H1 (cell line): ENCODE measurements around the gene SMO. TPM values are rescaled to one million over a fixed set of nuclear protein-coding genes. Genes with fewer than 3 reads are reported as not detected.

Experiments used
- CTCF ChIA-PET: fragments of 300-600 bp; sonication (Branson Sonifier 250); formaldehyde crosslinking; loops from one replicate; lab custom pipeline; 2021; ENCODE audit not compliant: partially characterized antibody; lab: Charles Lee
- POLR2A ChIA-PET: fragments of 300-600 bp; sonication (Branson Sonifier 250); formaldehyde crosslinking; loops from one replicate; lab custom pipeline; 2021; ENCODE audit warnings: inconsistent platforms; ENCODE audit not compliant: partially characterized antibody; lab: Charles Lee
- DNase-seq, 2 experiments: peaks; one replicate each; pipeline versions ENCODE4 v3.0.0 to v3.0.0-alpha.2; 2010 to 2022; ENCODE audit warnings: low spot score in 2 of 2, low read depth in 1 of 2, mixed read lengths in 1 of 2
- FAIRE-seq: peaks from 2 replicates; lab custom pipeline; 2011; peaks lifted over from hg19 to GRCh38; lab: Jason Lieb, UNC
- H2AFZ ChIP-seq: 2 replicates; pipeline ENCODE4 v1.8.1; 2012; ENCODE audit warnings: low read length, inconsistent platforms
- H2AK5ac ChIP-seq: 2 replicates; pipeline ENCODE4 v1.6.1; 2013; ENCODE audit warnings: low read depth, low read length
- H2BK120ac ChIP-seq: replicated peaks from 2 replicates; pipeline ENCODE3; 2013; ENCODE audit warnings: low read depth, low read length, inconsistent platforms
- H2BK12ac ChIP-seq: 2 replicates; pipeline ENCODE4 v1.6.1; 2013; ENCODE audit warnings: low read depth, low read length
- H2BK15ac ChIP-seq: 2 replicates; pipeline ENCODE4 v1.6.1; 2013; ENCODE audit warnings: low read length
- H2BK20ac ChIP-seq: 2 replicates; pipeline ENCODE4 v1.6.1; 2013; ENCODE audit warnings: low read length
- H2BK5ac ChIP-seq: 2 replicates; pipeline ENCODE4 v1.6.1; 2013; ENCODE audit warnings: low read depth, low read length
- H3K14ac ChIP-seq: 2 replicates; pipeline ENCODE4 v1.6.1; 2013; ENCODE audit warnings: inconsistent platforms; ENCODE audit not compliant: insufficient read length
- H3K18ac ChIP-seq: 2 replicates; pipeline ENCODE4 v1.6.1; 2013; ENCODE audit warnings: low read length; ENCODE audit errors: extremely low read depth
- H3K23ac ChIP-seq: 2 replicates; pipeline ENCODE4 v1.6.1; 2013; ENCODE audit warnings: inconsistent platforms; ENCODE audit not compliant: insufficient read length
- H3K23me2 ChIP-seq: 2 replicates; pipeline ENCODE4 v1.6.1; 2013; ENCODE audit warnings: low read depth, low read length
- H3K27ac ChIP-seq: 2 replicates; pipeline ENCODE4 v1.6.1; 2011; ENCODE audit warnings: low read depth, low read length, inconsistent platforms
- H3K27me3 ChIP-seq, 4 experiments: replicated peaks in 1 of 4; 1 replicate in 1 of 4; 2 replicates in 3 of 4; pipeline versions ENCODE4 v1.6.1 to v1.8.1; 2011 to 2013; ENCODE audit warnings: low read length in 3 of 4, mild to moderate bottlenecking in 3 of 4, inconsistent platforms in 2 of 4, mixed read lengths in 2 of 4, moderate library complexity in 1 of 4; ENCODE audit not compliant: control insufficient read depth in 3 of 4, insufficient read depth in 3 of 4; ENCODE audit errors: extremely low read depth in 1 of 4
- H3K36me3 ChIP-seq, 4 experiments: 2 replicates each; pipeline versions ENCODE4 v1.6.1 to v1.8.1; 2011 to 2013; ENCODE audit warnings: mild to moderate bottlenecking in 4 of 4, low read length in 3 of 4, moderate library complexity in 2 of 4, control low read depth in 1 of 4, inconsistent platforms in 1 of 4; ENCODE audit not compliant: insufficient read depth in 4 of 4, control insufficient read depth in 2 of 4
- H3K4ac ChIP-seq: replicated peaks from 2 replicates; pipeline ENCODE3; 2013; ENCODE audit warnings: low read length, low read depth, mixed read lengths, inconsistent platforms; ENCODE audit not compliant: insufficient read length
- H3K4me1 ChIP-seq, 4 experiments: replicated peaks in 1 of 4; 1 replicate in 1 of 4; 2 replicates in 3 of 4; pipeline versions ENCODE4 v1.6.1 to v1.8.1; 2011 to 2013; ENCODE audit warnings: low read length in 3 of 4, inconsistent platforms in 2 of 4, mixed read lengths in 1 of 4; ENCODE audit not compliant: insufficient read depth in 4 of 4, control insufficient read depth in 3 of 4
- H3K4me2 ChIP-seq, 2 experiments: 2 replicates each; pipeline versions ENCODE4 v1.6.1 to v1.8.1; 2011 to 2013; ENCODE audit warnings: low read depth in 2 of 2, low read length in 2 of 2, control low read depth in 1 of 2, inconsistent platforms in 1 of 2, mild to moderate bottlenecking in 1 of 2; ENCODE audit not compliant: insufficient read depth in 1 of 2
- H3K4me3 ChIP-seq, 4 experiments: fragments of 200-600, 300-600 bp in 1 of 4; sonication (generic), shearing (Covaris generic), sonication (Bioruptor Twin) in 1 of 4; 2 replicates each; pipeline versions ENCODE4 v1.5.1 to v1.8.1; 2011 to 2016; ENCODE audit warnings: low read length in 4 of 4, low read depth in 3 of 4, control low read depth in 2 of 4, inconsistent platforms in 2 of 4, mild to moderate bottlenecking in 2 of 4, mixed read lengths in 1 of 4, moderate library complexity in 1 of 4; ENCODE audit not compliant: insufficient read depth in 2 of 4; ENCODE audit errors: extremely low read depth in 1 of 4
- H3K56ac ChIP-seq: replicated peaks from 2 replicates; pipeline ENCODE3; 2013; ENCODE audit warnings: low read depth, mild to moderate bottlenecking, mixed read lengths, low read length, inconsistent platforms; ENCODE audit not compliant: insufficient read length
- H3K79me1 ChIP-seq: 2 replicates; pipeline ENCODE4 v1.6.1; 2013; ENCODE audit warnings: low read depth, low read length, control low read depth
- H3K79me2 ChIP-seq, 2 experiments: 2 replicates each; pipeline versions ENCODE4 v1.6.1 to v1.8.1; 2012 to 2013; ENCODE audit warnings: low read length in 2 of 2, mild to moderate bottlenecking in 2 of 2, inconsistent platforms in 1 of 2; ENCODE audit not compliant: insufficient read depth in 2 of 2, control insufficient read depth in 1 of 2
- H3K9ac ChIP-seq, 4 experiments: replicated peaks in 1 of 4; 1 replicate in 1 of 4; 2 replicates in 3 of 4; pipeline versions ENCODE4 v1.6.1 to v1.8.1; 2011 to 2013; ENCODE audit warnings: low read depth in 3 of 4, low read length in 3 of 4, control low read depth in 2 of 4, mild to moderate bottlenecking in 2 of 4, moderate library complexity in 2 of 4, inconsistent platforms in 1 of 4; ENCODE audit errors: extremely low read depth in 1 of 4
- H3K9me3 ChIP-seq, 2 experiments: 2 replicates each; pipeline versions ENCODE4 v1.6.1 to v1.8.1; 2012 to 2013; ENCODE audit warnings: mild to moderate bottlenecking in 2 of 2, moderate library complexity in 2 of 2, control low read depth in 1 of 2, inconsistent platforms in 1 of 2, low read depth in 1 of 2, low read length in 1 of 2, mixed read lengths in 1 of 2; ENCODE audit not compliant: insufficient read depth in 2 of 2
- H4K20me1 ChIP-seq, 2 experiments: replicated peaks in 1 of 2; 2 replicates each; pipeline versions ENCODE3 to v1.8.1; 2011 to 2013; ENCODE audit warnings: inconsistent platforms in 2 of 2, low read length in 2 of 2, mild to moderate bottlenecking in 1 of 2; ENCODE audit not compliant: insufficient read depth in 2 of 2, control insufficient read depth in 1 of 2
- H4K5ac ChIP-seq: 2 replicates; pipeline ENCODE4 v1.6.1; 2013; ENCODE audit warnings: low read length, low read depth, mixed read lengths, inconsistent platforms; ENCODE audit not compliant: insufficient read length
- H4K8ac ChIP-seq: 2 replicates; pipeline ENCODE4 v1.8.0; 2013; ENCODE audit warnings: mild to moderate bottlenecking, moderate library complexity, low read length, inconsistent platforms; ENCODE audit not compliant: insufficient read depth; ENCODE audit errors: extremely low read depth
- H4K91ac ChIP-seq: replicated peaks from 2 replicates; pipeline ENCODE3; 2013; ENCODE audit warnings: low read length, mixed read lengths, inconsistent platforms; ENCODE audit not compliant: insufficient read length
- CHD1 ChIP-seq: IDR thresholded peaks from 2 replicates; pipeline ENCODE4 v1.6.1; 2012; ENCODE audit warnings: low read depth, low read length, improper control_type of control experiment
- CTBP2 ChIP-seq: IDR thresholded peaks from 2 replicates; pipeline ENCODE4 v1.7.0; 2011; ENCODE audit warnings: borderline replicate concordance, mild to moderate bottlenecking, moderate library complexity, mixed read lengths, low read length; ENCODE audit not compliant: insufficient read depth, insufficient read length
- EGR1 ChIP-seq: IDR thresholded peaks from 2 replicates; pipeline ENCODE4 v1.6.1; 2011; ENCODE audit warnings: low read depth, low read length, borderline replicate concordance
- FOSL1 ChIP-seq: IDR thresholded peaks from 2 replicates; pipeline ENCODE4 v1.6.1; 2011; ENCODE audit warnings: mild to moderate bottlenecking, low read depth, low read length, moderate library complexity; ENCODE audit not compliant: insufficient read depth
- HDAC2 ChIP-seq, 2 experiments: fragments of 300-600 bp in 1 of 2; sonication (generic) in 1 of 2; IDR thresholded peaks; 2 replicates each; pipeline ENCODE4 v1.6.1; 2011 to 2012; ENCODE audit warnings: low read depth in 2 of 2, low read length in 2 of 2, mild to moderate bottlenecking in 2 of 2, moderate library complexity in 2 of 2, borderline replicate concordance in 1 of 2, inconsistent platforms in 1 of 2
- HDAC6 ChIP-seq: IDR thresholded peaks from one replicate; pipeline ENCODE4 v1.7.1; 2012; ENCODE audit warnings: low read depth, mild to moderate bottlenecking, inconsistent platforms, low read length, moderate library complexity
- JUND ChIP-seq: IDR thresholded peaks from 2 replicates; pipeline ENCODE4 v1.6.1; 2011; ENCODE audit warnings: mild to moderate bottlenecking, improper control_type of control experiment, low read length
- POLR2AphosphoS5 ChIP-seq: IDR thresholded peaks from 2 replicates; pipeline ENCODE4 v1.6.1; 2011; ENCODE audit warnings: low read depth, low read length
- SP1 ChIP-seq: IDR thresholded peaks from 2 replicates; pipeline ENCODE4 v1.6.1; 2011; ENCODE audit warnings: low read depth, low read length
- SP2 ChIP-seq: IDR thresholded peaks from 2 replicates; pipeline ENCODE4 v1.6.1; 2012; ENCODE audit warnings: mild to moderate bottlenecking, low read length, inconsistent platforms
- WGBS, 2 experiments: shearing (Covaris generic) in 1 of 2; methylation state at CpG; one replicate each; pipeline versions ENCODE4 v1.1.6 to v1.1.7; 2013 to 2015; ENCODE audit warnings: low lambda C conversion rate in 2 of 2, mixed read lengths in 2 of 2, inconsistent platforms in 1 of 2, low coverage in 1 of 2, missing lambda C conversion rate in 1 of 2; ENCODE audit not compliant: insufficient replicate concordance in 2 of 2, insufficient coverage in 1 of 2, insufficient read length in 1 of 2; ENCODE audit errors: extremely low coverage in 1 of 2, missing lambda C conversion rate in 1 of 2; 5-methylcytosine and 5-hydroxymethylcytosine counted together
- polyA plus RNA-seq, 7 experiments: library from polyadenylated mRNA; depleted of rRNA in 3 of 7; stranded (reverse) in 5 of 7; unstranded in 2 of 7; fragments of >200 nt in 5 of 7; fragments of 200-250 nt in 2 of 7; gene quantifications; 1 replicate in 5 of 7; 2 replicates in 1 of 7; 4 replicates in 1 of 7; pipeline versions ENCODE4 v1.2.1 to v1.2.3, GENCODE V29; 2011 to 2013; ENCODE audit warnings: missing spikeins in 2 of 7, mixed read lengths in 2 of 7
- total RNA-seq: library from RNA; stranded (reverse); fragmentation: NEBNext Ultra II Directional; extraction: Animal tissue kit (Norgen Biotek cat#: 25700); gene quantifications from 2 replicates; pipeline ENCODE4 v1.2.1, GENCODE V29; 2021

The SMO gene
- total and polyA plus RNA-seq, 2 of the 8 experiments (the other 6 are each of a cell fraction or from before 2014, with no cell fraction given) = 64.5 to 67.6 TPM

DNA sequence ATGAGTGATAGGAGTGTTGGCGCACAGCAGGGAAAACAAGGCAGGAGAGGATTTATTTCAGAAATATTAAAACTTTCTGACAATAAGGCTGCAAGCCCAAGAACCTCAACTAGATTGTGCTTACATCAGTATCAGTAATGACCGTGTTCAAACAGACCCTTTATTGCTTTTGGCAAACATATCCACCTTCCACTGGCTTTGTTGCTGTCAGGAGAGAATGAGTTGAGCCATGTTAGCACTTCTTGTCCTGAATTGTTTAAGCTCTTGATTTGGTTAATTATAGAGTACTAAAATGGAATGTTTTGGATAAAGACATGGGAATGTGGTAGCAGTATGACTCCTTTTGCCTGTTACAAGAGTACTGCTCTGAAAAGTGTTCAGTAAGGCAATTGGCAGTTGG lies 40.2 kb downstream of the SMO start:
- H3K27me3 ChIP-seq = no peaks in the 10 kb centered on the region
- H3K56ac ChIP-seq = no peak overlapping the region
- TF ChIP-seq CHD1 (no peak), EGR1 (no peak), SP2 (no peak), CTBP2 (no peak), POLR2AphosphoS5 (no peak), HDAC2 (IDR thresholded peaks at IDR 0.05; ENCODE audit: borderline replicate concordance in 1 of 2, low read depth in 2 of 2, low read length in 2 of 2) (no peak), HDAC6 (no peak), JUND (no peak), FOSL1 (no peak), SP1 (no peak)
- H2BK5ac ChIP-seq = no peak overlapping the region
- H3K18ac ChIP-seq = no peak overlapping the region
- no peaks in the 10 kb centered on the region for H3K9me3 ChIP-seq
- no peak overlapping the region for H4K5ac ChIP-seq
- H2BK20ac ChIP-seq = no peak overlapping the region
- DNase-seq = no peak
- H4K91ac ChIP-seq = no peak overlapping the region
- no peak overlapping the region for H2BK12ac ChIP-seq
- no peaks in the 10 kb centered on the region for H3K36me3 ChIP-seq
- no peak overlapping the region for H4K8ac ChIP-seq
- no peak overlapping the region for H2BK120ac ChIP-seq
- no peak for FAIRE-seq
- H3K23ac ChIP-seq = no peak overlapping the region
- H3K9ac ChIP-seq = no peak overlapping the region
- peaks cover 0 to 57% of the 10 kb centered on the region in 2 experiments; a peak in 3 of 4 replicates for H3K79me2 ChIP-seq
- no peak overlapping the region for H3K14ac ChIP-seq
- POLR2A ChIA-PET = no interaction called here
- H2AFZ ChIP-seq = no peak overlapping the region
- peaks cover 6% of the 10 kb centered on the region; the same call in 1 of the 2 replicates for H3K79me1 ChIP-seq
- no peak overlapping the region for H2AK5ac ChIP-seq
- no peak overlapping the region for H3K27ac ChIP-seq
- H2BK15ac ChIP-seq = no peak overlapping the region
- WGBS, 2 experiments = 97% methylated on average over 2 of the region's 2 CpGs; no CpG with 5 or more reads in 1 of the 2 experiments
- peaks cover 0 to 9% (median 4%) of the 10 kb centered on the region in 4 experiments; a peak in 2 of 7 replicates for H3K4me1 ChIP-seq
- CTCF ChIA-PET = interaction anchor here (0.6 to 6.7 kb wide), 6 partner anchors 28 to 275 kb away, joined by 3 to 39 read pairs (median 5); no protein-coding TSS in a partner anchor
- H3K4ac ChIP-seq = no peak overlapping the region
- no peak overlapping the region for H3K4me3 ChIP-seq
- H3K23me2 ChIP-seq = peaks cover 5% of the 10 kb centered on the region
- peaks cover 0 to 4% of the 10 kb centered on the region in 2 experiments for H4K20me1 ChIP-seq
- no peak overlapping the region for H3K4me2 ChIP-seq
